ENCODE results near the gene MEF2B. TPM values are rescaled to one million over a fixed set of nuclear protein-coding genes. Genes with fewer than 3 reads are reported as not detected.
"Not testable (repeated sequence)": the region's sequence is repeated elsewhere in the genome, so short reads cannot be mapped to it uniquely, and the experiment has no call there.

Gene MEF2B
- total and polyA plus RNA-seq, 4 donors, result 0.88 to 3.5 (median 1.7) TPM; not detected in 1

DNA sequence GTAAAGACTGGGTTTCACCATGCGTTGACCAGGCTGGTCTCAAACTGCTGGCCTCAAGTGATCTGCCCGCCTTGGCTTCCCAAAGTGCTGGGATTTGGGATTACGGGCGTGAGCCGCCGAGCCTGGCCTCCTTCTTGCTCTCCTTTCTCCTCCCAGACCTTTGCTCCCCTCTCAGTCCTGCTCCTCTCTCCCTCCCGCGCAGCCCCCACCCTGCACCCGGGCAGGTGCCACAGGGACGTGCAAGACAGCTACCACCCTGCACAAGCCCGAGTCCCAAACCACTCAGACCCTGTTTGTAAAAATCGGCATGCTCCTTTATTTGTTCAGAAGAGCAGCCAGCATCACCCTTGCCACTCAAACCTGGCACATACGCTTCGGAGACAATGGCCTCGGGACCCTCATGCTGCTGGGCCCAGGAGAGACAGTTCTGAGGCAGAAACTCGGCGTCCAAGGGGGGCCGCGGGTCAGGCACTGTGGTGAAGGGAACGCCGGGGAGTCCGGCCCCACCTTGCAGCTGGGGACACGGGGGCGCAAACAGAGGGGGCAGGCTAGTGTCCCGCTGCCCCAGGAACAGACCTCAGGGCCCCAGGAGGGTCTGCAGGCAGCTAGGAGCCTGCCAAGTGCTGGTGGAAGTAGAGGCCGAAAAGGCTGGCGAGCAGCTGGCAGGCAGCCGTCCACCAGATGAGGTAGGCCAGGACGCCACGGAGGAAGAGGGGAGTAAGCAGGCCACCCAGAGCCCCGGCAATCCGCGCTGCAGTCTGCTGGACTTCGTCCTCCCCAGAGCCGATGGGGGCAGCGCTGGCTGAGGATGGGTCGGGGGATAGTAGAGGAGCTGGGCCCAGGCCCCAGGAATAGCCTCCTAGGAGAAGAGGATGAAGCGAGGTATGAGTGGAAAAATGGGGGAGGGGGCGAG lies 50.5 kb downstream of the MEF2B start:
- H3K27ac ChIP-seq (ENCODE audit: low read depth, low read length), result no peak overlapping the region
- no peaks in the 10 kb centered on the region for H3K9me3 ChIP-seq (ENCODE audit: control insufficient read depth, insufficient read depth, low read length)
- peaks cover 15% of the 10 kb centered on the region for H3K4me1 ChIP-seq (ENCODE audit: control insufficient read depth, insufficient read depth, low read length)
- H3K27me3 ChIP-seq (ENCODE audit: control insufficient read depth, insufficient read depth, low read length), result no peaks in the 10 kb centered on the region
- WGBS (ENCODE audit: insufficient coverage), result 79% methylated on average over 37 of the region's 39 CpGs
- no peak for DNase-seq (ENCODE audit: low read depth in 4 of 6, low spot score in 6 of 6)
- H3K4me3 ChIP-seq (ENCODE audit: low read depth, low read length), result no peak overlapping the region
- H3K36me3 ChIP-seq (ENCODE audit: control insufficient read depth, insufficient read depth, low read length), result peaks cover 37% of the 10 kb centered on the region

DNA sequence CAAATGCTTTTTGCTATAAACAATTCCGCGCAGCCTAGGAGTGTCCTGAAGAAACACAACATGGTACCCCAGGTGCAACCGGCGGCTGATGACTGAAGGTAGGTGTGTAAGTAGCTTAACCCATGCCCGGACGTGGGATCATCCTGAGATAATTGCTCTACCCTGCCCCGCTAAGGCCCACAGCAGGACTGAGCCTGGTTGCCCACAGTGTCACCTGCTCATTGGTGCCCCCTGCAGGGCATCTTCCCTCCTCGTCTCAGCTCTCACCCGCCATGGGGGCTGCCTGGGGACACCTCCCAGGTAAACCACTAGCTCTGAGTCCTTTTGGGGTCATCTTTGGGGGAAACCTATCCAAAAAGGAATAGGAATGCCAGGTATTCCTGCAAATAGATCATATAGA lies 54.1 kb downstream of the MEF2B start:
- H3K9me3 ChIP-seq (ENCODE audit: control insufficient read depth, insufficient read depth, low read length), result no peaks in the 10 kb centered on the region
- 60% methylated on average over 8 of the region's 9 CpGs for WGBS (ENCODE audit: insufficient coverage)
- no peak for DNase-seq (ENCODE audit: low read depth in 4 of 6, low spot score in 6 of 6)
- no peak overlapping the region for H3K27ac ChIP-seq (ENCODE audit: low read depth, low read length)
- no peaks in the 10 kb centered on the region for H3K27me3 ChIP-seq (ENCODE audit: control insufficient read depth, insufficient read depth, low read length)
- peaks cover 40% of the 10 kb centered on the region for H3K4me1 ChIP-seq (ENCODE audit: control insufficient read depth, insufficient read depth, low read length)
- H3K4me3 ChIP-seq (ENCODE audit: low read depth, low read length), result no peak overlapping the region
- H3K36me3 ChIP-seq (ENCODE audit: control insufficient read depth, insufficient read depth, low read length), result peaks cover 36% of the 10 kb centered on the region

DNA sequence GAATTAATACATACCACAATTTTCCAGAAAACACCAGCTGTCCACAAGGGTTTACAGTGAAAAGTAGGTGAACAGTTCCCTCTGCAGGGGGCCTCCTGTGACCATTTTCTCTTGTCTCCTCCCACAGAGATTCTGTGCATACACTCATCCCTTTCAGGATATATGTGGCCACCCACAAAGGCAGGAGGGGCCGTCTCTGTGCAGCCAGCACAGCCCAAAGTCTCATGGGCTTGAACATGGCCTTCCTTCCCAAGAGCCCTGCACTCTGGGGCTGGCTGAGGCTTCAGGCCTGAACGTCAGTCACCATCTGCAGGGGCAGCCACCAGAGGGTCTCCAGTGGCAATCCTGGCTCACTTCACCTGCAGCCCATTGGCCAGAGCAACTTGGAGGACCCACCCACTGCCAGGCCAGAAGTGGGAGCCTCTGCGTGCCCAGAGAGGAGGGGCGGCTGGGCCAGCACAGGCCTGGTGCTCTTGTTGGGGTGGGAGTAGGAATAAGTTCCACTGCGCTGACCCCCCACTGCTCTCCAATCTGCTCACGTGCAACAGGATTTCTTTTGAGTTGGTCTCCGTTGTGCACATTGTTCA lies 56.9 kb downstream of the MEF2B start:
- Histone ChIP-seq H3K27ac (ENCODE audit: low read depth, low read length) (no peak overlapping the region), H3K4me1 (ENCODE audit: control insufficient read depth, insufficient read depth, low read length) (peaks cover 36% of the 10 kb centered on the region), H3K9me3 (ENCODE audit: control insufficient read depth, insufficient read depth, low read length) (no peaks in the 10 kb centered on the region), H3K36me3 (ENCODE audit: control insufficient read depth, insufficient read depth, low read length) (peaks cover 19% of the 10 kb centered on the region), H3K27me3 (ENCODE audit: control insufficient read depth, insufficient read depth, low read length) (no peaks in the 10 kb centered on the region), H3K4me3 (ENCODE audit: low read depth, low read length) (no peak overlapping the region)
- 25% methylated on average over 5 of the region's 7 CpGs for WGBS (ENCODE audit: insufficient coverage)
- DNase-seq (ENCODE audit: low read depth in 4 of 6, low spot score in 6 of 6), result peak in 2 of 6 donors; percentile 32 to 45

DNA sequence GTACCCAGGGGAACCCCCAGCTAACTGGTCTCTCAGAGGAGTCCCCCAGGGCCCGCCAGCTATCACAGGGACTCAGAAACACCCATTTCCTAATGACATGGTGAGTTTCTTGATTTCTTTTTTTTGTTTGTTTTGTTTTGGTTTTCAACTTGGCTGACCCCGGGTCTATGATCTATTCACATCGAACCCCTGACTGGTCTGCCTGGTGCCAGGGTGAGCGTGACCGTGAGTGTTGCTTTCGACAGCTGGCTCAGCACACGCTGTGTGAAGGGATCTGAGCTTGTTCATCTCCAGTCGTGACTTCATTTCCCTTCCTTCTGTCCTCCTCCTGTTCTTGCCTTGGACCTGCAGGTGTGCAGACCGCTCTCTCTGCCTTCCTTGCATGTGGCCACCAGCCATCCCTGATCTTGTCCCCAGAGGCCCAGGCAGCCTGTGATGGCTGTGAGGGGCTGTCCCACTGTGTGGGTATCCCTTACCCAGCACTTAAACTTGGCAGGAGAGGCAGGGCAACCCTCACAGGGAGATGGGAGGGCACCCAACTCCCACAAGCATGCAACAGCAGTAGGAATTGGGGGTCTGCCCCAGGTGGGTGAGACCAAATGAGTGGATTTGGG lies 58.0 kb downstream of the MEF2B start:
- H3K27me3 ChIP-seq (ENCODE audit: control insufficient read depth, insufficient read depth, low read length), result no peaks in the 10 kb centered on the region
- H3K27ac ChIP-seq (ENCODE audit: low read depth, low read length), result no peak overlapping the region
- H3K4me3 ChIP-seq (ENCODE audit: low read depth, low read length), result no peak overlapping the region
- no peak for DNase-seq (ENCODE audit: low read depth in 4 of 6, low spot score in 6 of 6)
- WGBS (ENCODE audit: insufficient coverage), result 82% methylated on average over 5 of the region's 9 CpGs
- H3K36me3 ChIP-seq (ENCODE audit: control insufficient read depth, insufficient read depth, low read length), result peaks cover 30% of the 10 kb centered on the region
- H3K4me1 ChIP-seq (ENCODE audit: control insufficient read depth, insufficient read depth, low read length), result peaks cover 36% of the 10 kb centered on the region
- H3K9me3 ChIP-seq (ENCODE audit: control insufficient read depth, insufficient read depth, low read length), result no peaks in the 10 kb centered on the region

DNA sequence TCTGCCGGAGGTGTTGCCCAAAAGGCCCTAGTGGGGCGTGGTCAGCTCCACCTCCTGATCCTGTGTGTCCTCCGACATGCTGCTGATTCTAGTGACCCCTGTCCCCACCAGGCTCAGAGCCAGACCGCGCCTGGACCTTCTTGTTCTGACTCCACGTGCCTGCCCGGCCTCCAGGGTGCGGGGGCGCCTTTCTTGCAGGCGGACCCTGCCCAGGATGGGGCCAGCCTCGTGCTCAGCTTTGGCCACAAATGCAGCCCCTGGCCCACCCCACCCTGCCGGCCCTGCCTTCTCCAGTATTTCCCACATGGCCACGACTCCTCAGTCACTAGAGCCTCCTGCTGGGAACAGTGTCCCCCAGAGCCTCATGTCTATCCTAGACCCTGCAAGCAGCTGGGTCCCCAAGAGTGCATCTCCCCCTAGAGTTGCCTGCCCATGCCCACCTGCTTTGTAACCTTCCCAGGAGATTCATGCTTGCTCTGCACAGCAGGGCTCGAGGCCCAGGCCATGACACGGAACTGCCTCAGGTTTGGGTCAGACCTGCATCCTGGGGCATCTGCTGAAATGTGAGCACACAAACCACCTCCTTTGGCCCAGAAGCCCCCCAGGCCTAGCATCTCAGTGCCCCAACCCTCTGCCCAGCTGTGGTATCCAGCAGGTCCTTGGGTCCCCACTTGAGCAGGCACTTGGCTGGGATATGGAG lies 58.8 kb downstream of the MEF2B start:
- no peak for DNase-seq (ENCODE audit: low read depth in 4 of 6, low spot score in 6 of 6)
- WGBS (ENCODE audit: insufficient coverage), result 66% methylated on average over 15 of the region's 15 CpGs
- Histone ChIP-seq H3K9me3 (ENCODE audit: control insufficient read depth, insufficient read depth, low read length) (no peaks in the 10 kb centered on the region), H3K4me1 (ENCODE audit: control insufficient read depth, insufficient read depth, low read length) (peaks cover 38% of the 10 kb centered on the region), H3K4me3 (ENCODE audit: low read depth, low read length) (no peak overlapping the region), H3K36me3 (ENCODE audit: control insufficient read depth, insufficient read depth, low read length) (peaks cover 34% of the 10 kb centered on the region), H3K27me3 (ENCODE audit: control insufficient read depth, insufficient read depth, low read length) (no peaks in the 10 kb centered on the region), H3K27ac (ENCODE audit: low read depth, low read length) (no peak overlapping the region)

DNA sequence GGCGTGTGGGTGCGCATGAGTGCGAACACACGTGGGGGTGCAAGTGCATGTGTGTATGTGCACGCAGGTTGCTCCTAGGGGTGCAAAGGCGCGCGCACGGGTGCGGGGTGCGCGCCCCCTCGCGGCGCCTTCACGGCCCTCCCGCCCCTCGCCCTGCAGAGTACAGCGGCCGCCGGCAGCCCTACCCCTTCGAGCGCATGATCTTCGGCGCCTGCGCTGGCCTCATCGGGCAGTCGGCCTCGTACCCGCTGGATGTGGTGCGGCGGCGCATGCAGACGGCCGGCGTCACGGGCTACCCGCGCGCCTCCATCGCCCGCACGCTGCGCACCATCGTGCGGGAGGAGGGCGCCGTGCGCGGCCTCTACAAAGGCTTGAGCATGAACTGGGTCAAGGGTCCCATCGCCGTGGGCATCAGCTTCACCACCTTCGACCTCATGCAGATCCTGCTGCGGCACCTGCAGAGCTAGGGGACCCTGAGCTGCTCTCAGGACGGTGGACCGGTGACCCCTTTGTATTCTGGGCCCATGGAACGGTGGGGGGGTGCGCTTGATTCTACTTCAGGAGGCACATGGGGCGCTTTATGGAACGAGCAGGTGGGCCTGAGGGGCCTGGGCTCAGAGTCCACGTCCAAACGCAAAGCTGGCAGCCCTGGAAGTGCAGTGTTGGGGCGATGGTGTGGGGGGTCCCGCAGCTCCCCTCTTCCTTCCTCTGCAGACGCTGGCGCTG lies 59.5 kb downstream of the MEF2B start:
- Histone ChIP-seq H3K27ac (ENCODE audit: low read depth, low read length) (no peak overlapping the region), H3K4me1 (ENCODE audit: control insufficient read depth, insufficient read depth, low read length) (peaks cover 45% of the 10 kb centered on the region), H3K27me3 (ENCODE audit: control insufficient read depth, insufficient read depth, low read length) (no peaks in the 10 kb centered on the region), H3K36me3 (ENCODE audit: control insufficient read depth, insufficient read depth, low read length) (peaks cover 37% of the 10 kb centered on the region), H3K4me3 (ENCODE audit: low read depth, low read length) (no peak overlapping the region), H3K9me3 (ENCODE audit: control insufficient read depth, insufficient read depth, low read length) (no peaks in the 10 kb centered on the region)
- WGBS (ENCODE audit: insufficient coverage), result 12% methylated on average over 65 of the region's 66 CpGs
- peak in 2 of 6 donors; percentile 77 to 88 for DNase-seq (ENCODE audit: low read depth in 4 of 6, low spot score in 6 of 6)

DNA sequence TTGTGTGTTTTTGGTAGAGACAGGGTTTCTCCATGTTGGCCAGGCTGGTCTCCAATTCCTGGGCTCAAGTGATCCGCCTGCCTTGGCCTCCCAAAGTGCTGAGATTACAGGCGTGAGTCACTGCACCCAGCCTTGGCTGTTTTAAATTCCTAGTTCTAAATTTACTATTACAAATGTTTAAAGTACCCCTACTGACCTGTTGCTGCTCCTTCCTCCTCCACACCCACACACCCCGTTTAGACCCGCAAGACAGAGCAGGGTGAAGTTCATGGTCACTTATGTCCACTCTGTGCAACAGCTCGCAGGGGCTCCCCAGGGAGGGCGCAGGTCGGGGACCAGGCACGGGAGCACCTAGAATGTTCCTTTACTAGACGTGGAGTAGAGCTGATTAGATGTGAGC lies 60.5 kb downstream of the MEF2B start:
- no peak overlapping the region for H3K4me3 ChIP-seq (ENCODE audit: low read depth, low read length)
- DNase-seq (ENCODE audit: low read depth in 4 of 6, low spot score in 6 of 6), result no peak
- no peak overlapping the region for H3K27ac ChIP-seq (ENCODE audit: low read depth, low read length)
- 90% methylated on average over 8 of the region's 9 CpGs for WGBS (ENCODE audit: insufficient coverage)
- H3K36me3 ChIP-seq (ENCODE audit: control insufficient read depth, insufficient read depth, low read length), result peaks cover 37% of the 10 kb centered on the region
- no peaks in the 10 kb centered on the region for H3K9me3 ChIP-seq (ENCODE audit: control insufficient read depth, insufficient read depth, low read length)
- peaks cover 55% of the 10 kb centered on the region for H3K4me1 ChIP-seq (ENCODE audit: control insufficient read depth, insufficient read depth, low read length)
- H3K27me3 ChIP-seq (ENCODE audit: control insufficient read depth, insufficient read depth, low read length), result no peaks in the 10 kb centered on the region

DNA sequence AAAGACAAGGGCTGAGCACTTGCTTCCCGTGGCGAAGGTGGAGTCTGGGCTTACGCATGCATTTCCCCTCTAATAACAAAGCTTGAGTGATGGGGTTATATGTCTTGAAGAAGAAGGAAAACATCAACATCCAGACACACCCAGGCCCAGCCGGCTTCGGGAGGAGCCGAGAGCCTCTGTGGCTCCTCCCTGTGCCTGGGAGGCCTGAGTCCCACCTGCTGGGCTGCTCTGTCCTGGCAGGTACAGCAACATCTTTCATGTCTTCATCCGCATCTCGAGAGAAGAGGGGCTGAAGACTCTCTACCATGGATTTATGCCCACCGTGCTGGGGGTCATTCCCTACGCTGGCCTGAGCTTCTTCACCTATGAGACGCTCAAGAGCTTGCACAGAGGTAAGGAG lies 62.4 kb downstream of the MEF2B start:
- Histone ChIP-seq H3K9me3 (ENCODE audit: control insufficient read depth, insufficient read depth, low read length) (no peaks in the 10 kb centered on the region), H3K4me3 (ENCODE audit: low read depth, low read length) (no peak overlapping the region), H3K4me1 (ENCODE audit: control insufficient read depth, insufficient read depth, low read length) (peaks cover 44% of the 10 kb centered on the region), H3K36me3 (ENCODE audit: control insufficient read depth, insufficient read depth, low read length) (peaks cover 50% of the 10 kb centered on the region), H3K27ac (ENCODE audit: low read depth, low read length) (no peak overlapping the region), H3K27me3 (ENCODE audit: control insufficient read depth, insufficient read depth, low read length) (no peaks in the 10 kb centered on the region)
- 84% methylated on average over 8 of the region's 11 CpGs for WGBS (ENCODE audit: insufficient coverage)
- no peak for DNase-seq (ENCODE audit: low read depth in 4 of 6, low spot score in 6 of 6)

DNA sequence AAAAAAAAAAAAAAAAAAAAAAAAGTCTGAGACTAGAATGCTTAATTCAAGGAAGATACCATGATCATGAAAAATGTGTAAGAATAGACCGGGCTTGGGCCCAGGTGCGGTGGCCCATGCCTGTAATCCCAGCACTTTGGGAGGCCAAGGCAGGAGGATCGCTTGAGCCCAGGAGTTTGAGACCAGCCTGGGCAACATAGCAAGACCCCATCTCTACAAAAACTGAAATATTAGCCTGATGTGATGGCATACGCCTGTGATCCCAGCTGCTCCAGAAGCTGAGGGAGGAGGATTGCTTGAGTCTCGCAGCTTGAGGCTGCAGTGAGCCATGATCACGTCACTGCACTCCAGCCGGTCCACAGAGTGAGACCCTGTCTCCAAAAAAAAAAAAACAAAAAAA lies 63.1 kb downstream of the MEF2B start:
- DNase-seq (ENCODE audit: low read depth in 4 of 6, low spot score in 6 of 6); H3K9me3 ChIP-seq (ENCODE audit: control insufficient read depth, insufficient read depth, low read length); H3K27ac ChIP-seq (ENCODE audit: low read depth, low read length); H3K27me3 ChIP-seq (ENCODE audit: control insufficient read depth, insufficient read depth, low read length); H3K4me3 ChIP-seq (ENCODE audit: low read depth, low read length): not testable (repeated sequence)
- peaks cover 38% of the 10 kb centered on the region for H3K4me1 ChIP-seq (ENCODE audit: control insufficient read depth, insufficient read depth, low read length)
- H3K36me3 ChIP-seq (ENCODE audit: control insufficient read depth, insufficient read depth, low read length), result peaks cover 51% of the 10 kb centered on the region
- WGBS (ENCODE audit: insufficient coverage), result 100% methylated on average over 5 of the region's 7 CpGs

All from spinal cord (tissue), 10 donors.